Cardiac fibroblast (primary cell): ENCODE results near the gene CDH16.

Experiments
- DNase-seq, 2 donors: peaks; one replicate each; pipeline versions ENCODE4 v3.0.0 to v3.0.0-alpha.2; 2010; ENCODE audit warnings: low read depth in 2 of 2
- H3K4me3 ChIP-seq, 2 donors: replicated peaks in 1 of 2; 1 replicate in 1 of 2; 2 replicates in 1 of 2; pipeline ENCODE4 v1.5.1; 2011; ENCODE audit warnings: low read depth in 2 of 2, low read length in 2 of 2, mild to moderate bottlenecking in 2 of 2, moderate library complexity in 1 of 2
- TF ChIP-seq, protein P1 (sequence below): IDR thresholded peaks from one replicate; pipeline ENCODE4 v1.5.1; 2011; ENCODE audit warnings: low read depth, mild to moderate bottlenecking, low read length, inconsistent platforms

CDH16 gene, protein sequence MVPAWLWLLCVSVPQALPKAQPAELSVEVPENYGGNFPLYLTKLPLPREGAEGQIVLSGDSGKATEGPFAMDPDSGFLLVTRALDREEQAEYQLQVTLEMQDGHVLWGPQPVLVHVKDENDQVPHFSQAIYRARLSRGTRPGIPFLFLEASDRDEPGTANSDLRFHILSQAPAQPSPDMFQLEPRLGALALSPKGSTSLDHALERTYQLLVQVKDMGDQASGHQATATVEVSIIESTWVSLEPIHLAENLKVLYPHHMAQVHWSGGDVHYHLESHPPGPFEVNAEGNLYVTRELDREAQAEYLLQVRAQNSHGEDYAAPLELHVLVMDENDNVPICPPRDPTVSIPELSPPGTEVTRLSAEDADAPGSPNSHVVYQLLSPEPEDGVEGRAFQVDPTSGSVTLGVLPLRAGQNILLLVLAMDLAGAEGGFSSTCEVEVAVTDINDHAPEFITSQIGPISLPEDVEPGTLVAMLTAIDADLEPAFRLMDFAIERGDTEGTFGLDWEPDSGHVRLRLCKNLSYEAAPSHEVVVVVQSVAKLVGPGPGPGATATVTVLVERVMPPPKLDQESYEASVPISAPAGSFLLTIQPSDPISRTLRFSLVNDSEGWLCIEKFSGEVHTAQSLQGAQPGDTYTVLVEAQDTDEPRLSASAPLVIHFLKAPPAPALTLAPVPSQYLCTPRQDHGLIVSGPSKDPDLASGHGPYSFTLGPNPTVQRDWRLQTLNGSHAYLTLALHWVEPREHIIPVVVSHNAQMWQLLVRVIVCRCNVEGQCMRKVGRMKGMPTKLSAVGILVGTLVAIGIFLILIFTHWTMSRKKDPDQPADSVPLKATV

DNA sequence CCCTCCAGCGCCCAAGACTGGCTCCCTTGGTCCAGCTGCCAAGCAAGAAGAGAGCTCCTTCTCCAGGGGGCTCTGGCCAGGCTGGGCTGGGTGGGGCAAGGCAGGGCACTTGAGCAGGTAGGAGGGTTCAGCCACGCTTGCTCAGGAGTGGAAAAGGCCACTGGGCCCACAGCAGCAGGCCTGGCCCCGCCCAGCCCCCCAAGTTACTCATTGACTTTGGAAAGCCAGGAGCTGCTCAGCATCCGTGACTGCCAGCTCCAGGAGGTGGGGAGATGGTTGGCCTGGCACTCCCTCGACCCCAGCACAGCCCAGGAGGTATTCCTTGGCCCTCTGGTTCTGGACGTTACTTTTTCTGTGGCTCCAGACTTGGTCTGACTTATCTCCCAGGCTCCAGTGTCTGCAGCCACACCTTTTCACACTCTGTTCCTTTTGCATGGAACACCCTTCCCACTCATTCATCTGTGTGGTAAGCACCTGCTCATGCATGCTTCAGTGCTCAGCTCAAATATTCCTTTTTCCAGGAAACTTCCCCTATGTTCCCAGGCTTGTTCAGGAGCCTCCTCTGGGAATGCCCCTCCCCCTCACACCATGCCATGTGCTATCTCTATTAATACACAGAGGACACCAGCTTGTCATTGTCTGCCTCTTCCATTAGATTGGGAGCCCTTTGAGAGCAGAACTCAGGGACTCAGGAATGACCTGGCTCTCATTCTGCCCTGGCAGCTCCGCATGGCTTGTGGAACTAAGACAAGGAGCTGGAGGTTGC is at the start of gene CDH16:
Gene CDH16 (minus strand): TSS at position 83 of the 766 bp plus-strand sequence. CDS start 820 bp downstream, outside the sequence.
- no peak within 1 kb of the TSS for H3K4me3 ChIP-seq
- DNase-seq: no peak
- TF ChIP-seq, protein P1, sequence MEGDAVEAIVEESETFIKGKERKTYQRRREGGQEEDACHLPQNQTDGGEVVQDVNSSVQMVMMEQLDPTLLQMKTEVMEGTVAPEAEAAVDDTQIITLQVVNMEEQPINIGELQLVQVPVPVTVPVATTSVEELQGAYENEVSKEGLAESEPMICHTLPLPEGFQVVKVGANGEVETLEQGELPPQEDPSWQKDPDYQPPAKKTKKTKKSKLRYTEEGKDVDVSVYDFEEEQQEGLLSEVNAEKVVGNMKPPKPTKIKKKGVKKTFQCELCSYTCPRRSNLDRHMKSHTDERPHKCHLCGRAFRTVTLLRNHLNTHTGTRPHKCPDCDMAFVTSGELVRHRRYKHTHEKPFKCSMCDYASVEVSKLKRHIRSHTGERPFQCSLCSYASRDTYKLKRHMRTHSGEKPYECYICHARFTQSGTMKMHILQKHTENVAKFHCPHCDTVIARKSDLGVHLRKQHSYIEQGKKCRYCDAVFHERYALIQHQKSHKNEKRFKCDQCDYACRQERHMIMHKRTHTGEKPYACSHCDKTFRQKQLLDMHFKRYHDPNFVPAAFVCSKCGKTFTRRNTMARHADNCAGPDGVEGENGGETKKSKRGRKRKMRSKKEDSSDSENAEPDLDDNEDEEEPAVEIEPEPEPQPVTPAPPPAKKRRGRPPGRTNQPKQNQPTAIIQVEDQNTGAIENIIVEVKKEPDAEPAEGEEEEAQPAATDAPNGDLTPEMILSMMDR: no peak

DNA sequence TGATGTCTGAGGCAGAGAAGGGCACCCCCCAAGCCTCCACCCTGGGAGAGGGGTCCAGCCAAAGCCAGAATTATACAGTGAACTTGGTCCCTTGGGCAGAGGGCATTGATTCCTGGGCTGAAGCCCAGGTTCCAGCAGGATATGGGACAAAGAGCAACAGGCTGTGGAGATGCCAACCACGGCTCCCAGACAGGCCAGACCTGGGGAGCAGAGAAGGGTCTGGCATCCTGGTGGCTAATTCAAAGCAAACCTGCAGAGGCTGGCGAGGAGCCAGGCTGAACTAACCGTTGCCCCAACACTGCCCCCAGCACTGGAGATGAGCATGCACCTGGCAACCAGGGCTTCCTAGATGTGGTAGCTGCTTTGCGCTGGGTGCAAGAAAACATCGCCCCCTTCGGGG is 45.4 kb upstream of the CDH16 start:
- H3K4me3 ChIP-seq: no peak overlapping the region

DNA sequence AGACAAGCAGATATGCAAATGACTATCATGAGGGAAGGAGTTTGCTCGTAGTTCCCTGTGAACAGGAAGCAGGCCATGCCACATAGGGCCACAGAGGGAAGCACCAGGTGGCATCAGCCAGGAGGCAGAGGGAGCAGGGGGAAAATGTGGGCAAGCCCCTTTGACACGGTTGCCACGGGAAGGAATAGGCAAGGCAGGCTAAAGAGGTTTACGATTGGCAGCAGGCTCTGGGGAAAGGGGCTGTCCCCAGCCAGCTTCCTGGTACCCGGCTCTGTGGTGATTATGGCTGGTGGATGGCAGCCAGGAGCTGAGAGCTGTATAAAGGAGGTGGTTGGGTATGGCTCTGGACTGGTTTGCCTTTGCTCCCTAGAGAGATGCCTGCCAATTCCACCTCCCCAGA is 43.2 kb upstream of the CDH16 start:
- DNase-seq: peak in 1 of 2 donors; percentile 26
- TF ChIP-seq, protein P1: no peak
- H3K4me3 ChIP-seq: no peak overlapping the region

More for the DNA sequence above, 45.4 kb upstream of the CDH16 start:
- TF ChIP-seq, protein P1: no peak
- DNase-seq: no peak

DNA sequence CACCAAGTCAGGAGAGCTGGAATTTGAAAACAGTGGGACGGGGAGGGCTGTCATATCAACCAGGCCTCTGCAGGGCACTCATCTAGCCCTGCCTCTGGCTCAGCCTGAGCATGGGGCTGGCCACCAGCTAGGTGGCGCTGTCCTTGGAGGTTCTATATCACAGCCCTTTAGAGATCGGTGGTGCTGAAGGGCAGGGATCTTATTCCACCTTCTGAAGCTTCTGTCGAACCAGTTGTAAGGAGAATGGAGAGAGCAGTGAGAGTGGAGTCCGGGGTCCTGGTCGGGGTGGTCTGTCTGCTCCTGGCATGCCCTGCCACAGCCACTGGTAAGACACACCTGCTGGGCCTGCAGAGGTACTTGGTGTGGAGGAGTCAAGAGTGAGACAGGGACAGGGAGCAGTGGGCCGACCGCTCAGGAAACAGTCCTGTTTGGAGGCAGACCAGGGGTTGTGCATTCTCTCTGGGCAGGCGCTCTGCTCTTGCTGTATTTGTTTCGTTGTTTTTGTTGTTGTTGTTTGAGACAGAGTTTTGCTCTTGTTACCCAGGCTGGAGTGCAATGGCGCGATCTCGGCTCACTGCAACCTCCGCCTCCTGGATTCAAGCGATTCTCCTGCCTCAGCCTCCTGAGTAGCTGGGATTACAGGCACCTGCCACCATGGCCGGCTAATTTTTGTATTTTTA is 42.5 kb upstream of the CDH16 start, which contains the start of gene CES3:
Gene CES3 (plus strand): TSS at position 202 of the 680 bp plus-strand sequence. CDS start 42 bp downstream, at position 244.
- TF ChIP-seq, protein P1: peak; percentile 92
- no peak within 1 kb of the TSS for H3K4me3 ChIP-seq
- DNase-seq: peak; percentile 67 to 72

DNA sequence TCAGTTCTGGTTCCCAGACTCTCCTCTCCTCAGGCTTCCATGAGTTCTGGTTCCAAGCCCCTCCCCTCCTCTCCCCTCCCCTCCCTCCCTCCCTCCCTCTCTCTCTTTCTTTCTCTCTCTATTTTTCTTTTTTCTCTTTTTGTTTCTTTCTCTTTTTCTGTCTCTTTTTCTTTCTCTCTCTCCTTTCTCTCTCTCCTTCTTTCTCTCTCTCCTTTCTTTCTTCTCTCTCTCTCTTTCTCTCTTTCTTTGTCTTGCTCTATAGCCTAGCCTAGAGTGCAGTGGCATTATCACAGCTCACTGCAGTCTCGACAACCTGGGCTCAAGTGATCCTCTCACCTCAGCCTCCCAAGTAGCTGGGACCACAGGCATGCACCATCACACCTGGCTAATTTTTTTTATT is 41.6 kb upstream of the CDH16 start:
- DNase-seq: no peak
- H3K4me3 ChIP-seq: no peak overlapping the region
- TF ChIP-seq, protein P1: no peak

DNA sequence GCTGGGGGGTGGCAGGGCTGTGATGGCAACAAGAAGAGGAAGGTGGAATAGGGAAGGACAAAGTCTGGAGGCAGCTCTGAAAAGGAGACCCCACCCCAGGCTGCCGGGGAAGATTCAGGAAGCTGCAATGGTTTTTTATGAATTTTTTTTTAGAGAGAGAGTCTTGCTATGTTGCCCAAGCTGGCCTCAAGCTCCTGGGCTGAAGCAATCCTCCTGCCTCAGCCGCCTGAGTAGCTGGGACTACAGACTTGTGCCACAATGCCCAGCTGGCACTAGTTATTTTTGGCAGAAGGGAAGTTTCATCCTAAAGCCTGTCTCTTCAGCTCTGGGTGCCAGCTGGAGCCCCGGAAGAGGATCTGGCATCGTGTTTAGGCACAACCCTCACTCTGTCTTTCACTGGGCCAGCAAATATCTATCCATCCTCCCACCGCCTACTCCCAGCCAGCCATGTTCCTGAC is 41.0 kb upstream of the CDH16 start:
- H3K4me3 ChIP-seq: no peak overlapping the region
- TF ChIP-seq, protein P1: no peak
- no peak for DNase-seq
